NT2/D1 (cell line): ENCODE measurements around the gene AP2A2.

ENCODE experiments used
- SUZ12 ChIP-seq: IDR thresholded peaks from 2 replicates; pipeline ENCODE4 v1.6.1; 2011; ENCODE audit not compliant: insufficient read length, insufficient read depth; ENCODE audit errors: extremely low read depth
- YY1 ChIP-seq: IDR thresholded peaks from 2 replicates; pipeline ENCODE4 v1.6.1; 2011; ENCODE audit not compliant: insufficient read length, insufficient read depth
- ZNF274 ChIP-seq: IDR thresholded peaks from 2 replicates; pipeline ENCODE4 v1.6.1; 2011; ENCODE audit warnings: mild to moderate bottlenecking, low read depth, low read length

GRCh38 chr11:993632-994167 is 68.0 kb downstream of the AP2A2 start:
- no peak for TF ChIP-seq YY1
- no peak for TF ChIP-seq ZNF274
- no peak for TF ChIP-seq SUZ12
